Natural killer cell (primary cell): ENCODE results near the gene ZNF44. TPM values are rescaled to one million over a fixed set of nuclear protein-coding genes. Genes with fewer than 3 reads are reported as not detected.
A peak's percentile ranks its signal among the peaks of the same experiment; 100 is the strongest.

Experiments
- ATAC-seq, 3 donors: fragments of 150-1000 bp in 2 of 3; fragments of 200-7000 bp in 1 of 3; cut with Tn5 transposase; 1 replicate in 1 of 3; 2 replicates in 2 of 3; pipeline ENCODE4 v1.10.0; 2021; ENCODE audit warnings: mild to moderate bottlenecking in 2 of 3, moderate library complexity in 2 of 3
- DNase-seq, 2 donors: peaks; one replicate each; pipeline versions ENCODE4 v3.0.0 to v3.0.0-alpha.2; 2013 to 2021; ENCODE audit warnings: mixed read lengths in 1 of 2
- H3K27ac ChIP-seq: one replicate; pipeline ENCODE4 v1.5.1; 2013; ENCODE audit warnings: mild to moderate bottlenecking, low read length
- H3K27me3 ChIP-seq: one replicate; pipeline ENCODE4 v1.6.1; 2013; ENCODE audit warnings: low read length; ENCODE audit not compliant: control insufficient read depth, insufficient read depth
- H3K36me3 ChIP-seq: one replicate; pipeline ENCODE4 v1.6.1; 2013; ENCODE audit warnings: low read length; ENCODE audit not compliant: control insufficient read depth, insufficient read depth
- H3K4me1 ChIP-seq: one replicate; pipeline ENCODE4 v1.6.1; 2013; ENCODE audit warnings: low read length; ENCODE audit not compliant: control insufficient read depth, insufficient read depth
- H3K4me3 ChIP-seq: one replicate; pipeline ENCODE4 v1.5.1; 2013; ENCODE audit warnings: low read length
- H3K9me3 ChIP-seq: one replicate; pipeline ENCODE4 v1.6.1; 2013; ENCODE audit warnings: low read length; ENCODE audit not compliant: control insufficient read depth, insufficient read depth
- H3K27ac Mint-ChIP-seq, 2 donors: one replicate each; pipeline ENCODE4 v1.8.0; 2022; ENCODE audit warnings: mild to moderate bottlenecking in 2 of 2, mixed read lengths in 2 of 2, moderate library complexity in 1 of 2
- H3K27me3 Mint-ChIP-seq, 2 donors: one replicate each; pipeline ENCODE4 v1.8.0; 2022; ENCODE audit warnings: low read depth in 2 of 2, mixed read lengths in 2 of 2
- H3K36me3 Mint-ChIP-seq: one replicate; pipeline ENCODE4 v1.8.0; 2022; ENCODE audit warnings: mixed read lengths
- H3K4me1 Mint-ChIP-seq, 2 donors: one replicate each; pipeline ENCODE4 v1.8.0; 2022; ENCODE audit warnings: mixed read lengths in 2 of 2
- H3K4me3 Mint-ChIP-seq: one replicate; pipeline ENCODE4 v1.8.0; 2022; ENCODE audit warnings: mild to moderate bottlenecking, moderate library complexity, mixed read lengths
- H3K9me3 Mint-ChIP-seq, 2 donors: one replicate each; pipeline ENCODE4 v1.8.0; 2022; ENCODE audit warnings: mixed read lengths in 2 of 2
- CTCF ChIP-seq: fragments of 200-600 bp; IDR thresholded peaks from one replicate; pipeline ENCODE4 v1.8.0; 2022; ENCODE audit warnings: antibody characterized with exemption
- WGBS: methylation state at CpG from one replicate; pipeline ENCODE4 v1.1.7; 2013; ENCODE audit warnings: missing lambda C conversion rate; ENCODE audit not compliant: insufficient coverage; 5-methylcytosine and 5-hydroxymethylcytosine counted together
- intact Hi-C: fragments of 100-400 bp; cut with micrococcal nuclease; formaldehyde crosslinking; loops from one replicate; pipeline ENCODE4 v1.14.2; 2022
- total RNA-seq, 4 donors: library from RNA; stranded (reverse); fragments of 120-200 nt in 1 of 4; gene quantifications; one replicate each; pipeline versions ENCODE4 v1.2.3 to v1.2.4, GENCODE V29; 2013 to 2022

The ZNF44 gene
- total RNA-seq, 3 donors from 2014 or later (not counting 1 experiment from before 2014, with no cell fraction given): 27.3 to 43.1 (median 40.0) TPM

- no peak for TF ChIP-seq CTCF
- no peaks in the 10 kb centered on the region for H3K36me3 ChIP-seq
- no peaks in the 10 kb centered on the region for H3K27me3 ChIP-seq
- WGBS: 98% methylated on average over 23 of the region's 23 CpGs
- ATAC-seq (no peak), DNase-seq (no peak)
- peaks cover 0 to 3% of the 10 kb centered on the region in 2 donors for H3K9me3 Mint-ChIP-seq
- H3K36me3 Mint-ChIP-seq: no peaks in the 10 kb centered on the region
- H3K4me3 Mint-ChIP-seq: no peak overlapping the region
- no peak overlapping the region for H3K4me3 ChIP-seq
- peak overlapping the region in 1 of 2 donors; percentile 54 for H3K27ac Mint-ChIP-seq
- H3K27ac ChIP-seq: no peak overlapping the region
- intact Hi-C loops: no loop called here
- H3K9me3 ChIP-seq: peaks cover 26% of the 10 kb centered on the region
- no peaks in the 10 kb centered on the region for H3K27me3 Mint-ChIP-seq
- peaks cover 10 to 24% of the 10 kb centered on the region in 2 donors for H3K4me1 Mint-ChIP-seq
- no peaks in the 10 kb centered on the region for H3K4me1 ChIP-seq
Measured at GRCh38 chr19:12260236-12260635, 34.4 kb downstream of the ZNF44 start.

- no peaks in the 10 kb centered on the region for H3K27me3 Mint-ChIP-seq
- no peaks in the 10 kb centered on the region for H3K27me3 ChIP-seq
- no peak overlapping the region for H3K27ac ChIP-seq
- peaks cover 36% of the 10 kb centered on the region for H3K9me3 ChIP-seq
- H3K4me3 ChIP-seq: no peak overlapping the region
- WGBS: 82% methylated on average over 3 of the region's 3 CpGs
- peaks cover 7% of the 10 kb centered on the region for H3K36me3 Mint-ChIP-seq
- DNase-seq (no peak), ATAC-seq (no peak)
- H3K4me1 Mint-ChIP-seq: peaks cover under 1 to 12% of the 10 kb centered on the region in 2 donors
- no peak overlapping the region for H3K27ac Mint-ChIP-seq
- H3K4me3 Mint-ChIP-seq: no peak overlapping the region
- H3K9me3 Mint-ChIP-seq: peaks cover 2 to 5% of the 10 kb centered on the region in 2 donors
- no peak for TF ChIP-seq CTCF
- no peaks in the 10 kb centered on the region for H3K4me1 ChIP-seq
- intact Hi-C loops: no loop called here
- no peaks in the 10 kb centered on the region for H3K36me3 ChIP-seq
Measured at GRCh38 chr19:12255372-12255771, 39.3 kb downstream of the ZNF44 start.

- Mint-ChIP-seq H3K27me3 (no peaks in the 10 kb centered on the region), H3K4me3 (no peak overlapping the region), H3K4me1 (no peaks in the 10 kb centered on the region), H3K9me3 (peaks cover 0 to 8% of the 10 kb centered on the region in 2 donors), H3K36me3 (peaks cover 33% of the 10 kb centered on the region), H3K27ac (no peak overlapping the region)
- peaks cover 15% of the 10 kb centered on the region for H3K36me3 ChIP-seq
- no peak overlapping the region for H3K4me3 ChIP-seq
- 96% methylated on average over 3 of the region's 5 CpGs for WGBS
- H3K9me3 ChIP-seq: peaks cover 46% of the 10 kb centered on the region
- DNase-seq (no peak), ATAC-seq (no peak)
- H3K4me1 ChIP-seq: no peaks in the 10 kb centered on the region
- H3K27ac ChIP-seq: no peak overlapping the region
- intact Hi-C loops: no loop called here
- H3K27me3 ChIP-seq: no peaks in the 10 kb centered on the region
- no peak for TF ChIP-seq CTCF
Measured at GRCh38 chr19:12247644-12248222, 47.0 kb downstream of the ZNF44 start.

GRCh38 chr19:12244370-12244769 is 50.3 kb downstream of the ZNF44 start:
- Histone ChIP-seq H3K27ac (no peak overlapping the region), H3K4me3 (no peak overlapping the region), H3K36me3 (peaks cover 15% of the 10 kb centered on the region), H3K9me3 (peaks cover 32% of the 10 kb centered on the region), H3K4me1 (no peaks in the 10 kb centered on the region), H3K27me3 (no peaks in the 10 kb centered on the region)
- H3K4me3 Mint-ChIP-seq: no peak overlapping the region
- ATAC-seq: no peak
- no peak for TF ChIP-seq CTCF
- peak in 1 of 2 donors; percentile 9 for DNase-seq
- no peaks in the 10 kb centered on the region for H3K4me1 Mint-ChIP-seq
- H3K27ac Mint-ChIP-seq: no peak overlapping the region
- intact Hi-C loops: no loop called here
- H3K36me3 Mint-ChIP-seq: peaks cover 25% of the 10 kb centered on the region
- no peaks in the 10 kb centered on the region for H3K27me3 Mint-ChIP-seq
- peaks cover 0 to 3% of the 10 kb centered on the region in 2 donors for H3K9me3 Mint-ChIP-seq
- WGBS: 90% methylated on average over 1 of the region's 2 CpGs
